Epithelial cell of esophagus (primary cell): ENCODE results near the gene KRT77.
"Not testable (repeated sequence)": the region's sequence is repeated elsewhere in the genome, so short reads cannot be mapped to it uniquely, and the experiment has no call there.

Experiments used
- DNase-seq: peaks from one replicate; pipeline ENCODE4 v3.0.0; 2010; ENCODE audit warnings: low read depth
- H3K4me3 ChIP-seq: 2 replicates; pipeline ENCODE4 v1.5.1; 2011; ENCODE audit warnings: mild to moderate bottlenecking, low read length, control low read depth
- CTCF ChIP-seq: IDR thresholded peaks from 2 replicates; pipeline ENCODE4 v1.5.1; 2011; ENCODE audit warnings: low read depth, mild to moderate bottlenecking, low read length, control low read depth, inconsistent platforms; ENCODE audit not compliant: insufficient read depth; ENCODE audit errors: missing control alignments

The KRT77 gene

DNA sequence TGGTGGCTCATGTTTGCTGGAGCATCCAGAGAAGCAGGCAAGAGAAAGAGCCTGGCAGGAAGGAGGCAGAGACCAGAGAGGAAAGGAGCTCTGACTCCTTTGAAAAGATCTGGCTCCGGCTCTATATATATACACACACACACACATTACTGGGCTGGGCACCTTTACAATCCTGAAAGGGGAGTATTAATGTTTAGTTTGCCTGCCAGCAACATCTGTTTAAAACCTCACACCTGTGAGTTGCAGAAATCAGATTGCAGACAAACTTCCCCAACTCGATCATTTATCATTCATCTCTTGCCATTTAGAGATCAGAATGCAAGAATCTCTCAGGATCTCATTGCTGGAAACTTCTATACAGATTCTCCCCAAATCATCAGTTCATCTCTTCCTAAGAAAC lies at the start of gene KRT77:
TSS of gene KRT77 (minus strand) at position 101 of the 400 bp plus-strand sequence. CDS start at position 11, 90 bp downstream.
- TF ChIP-seq CTCF = no peak
- DNase-seq = no peak
- no peak within 1 kb of the TSS for H3K4me3 ChIP-seq

DNA sequence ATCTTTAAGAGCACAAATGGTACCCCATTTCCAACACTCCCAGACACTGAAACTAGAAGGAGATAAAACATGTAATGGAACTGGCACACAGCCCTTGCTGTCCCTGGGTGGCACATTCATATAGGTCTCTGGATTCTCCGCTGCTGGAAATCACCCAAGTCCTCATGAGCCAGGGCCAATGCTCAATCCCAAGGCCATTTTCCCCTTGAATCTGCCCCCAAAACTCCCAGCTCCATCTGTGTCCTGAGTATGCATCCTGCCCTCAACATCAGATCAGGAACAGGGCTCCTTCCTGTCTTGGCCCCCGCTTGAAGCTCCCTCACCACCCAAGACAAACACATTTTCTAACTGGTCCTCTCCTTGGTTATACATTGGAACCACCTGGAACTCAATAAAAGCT lies 49.2 kb upstream of the KRT77 start:
- TF ChIP-seq CTCF = no peak
- DNase-seq = no peak
- H3K4me3 ChIP-seq = no peak overlapping the region

DNA sequence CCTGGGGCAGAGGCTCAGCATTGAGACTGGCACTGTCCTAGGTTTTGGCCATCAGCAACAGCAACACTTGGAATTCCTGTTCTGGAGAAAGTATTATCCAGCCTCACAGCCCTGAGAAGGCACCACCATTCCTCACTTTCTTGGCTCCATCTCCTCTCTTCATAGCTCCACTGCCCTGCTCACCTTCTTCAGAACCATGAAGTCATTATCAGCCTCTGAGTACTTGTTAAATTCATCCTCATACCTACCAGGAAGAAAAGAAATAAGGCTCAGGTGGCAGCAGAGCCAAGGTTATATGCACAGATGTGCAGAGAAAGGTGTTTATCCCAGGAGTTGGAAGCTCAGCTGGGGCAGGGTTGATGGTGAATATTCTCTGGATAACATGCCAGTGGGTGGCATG lies 48.5 kb upstream of the KRT77 start:
- TF ChIP-seq CTCF = no peak
- H3K4me3 ChIP-seq = no peak overlapping the region
- DNase-seq = no peak

- not testable (repeated sequence) for H3K4me3 ChIP-seq, DNase-seq
These were observed 47.2 kb upstream of the KRT77 start for GRCh38 chr12:52750532-52750931.

DNA sequence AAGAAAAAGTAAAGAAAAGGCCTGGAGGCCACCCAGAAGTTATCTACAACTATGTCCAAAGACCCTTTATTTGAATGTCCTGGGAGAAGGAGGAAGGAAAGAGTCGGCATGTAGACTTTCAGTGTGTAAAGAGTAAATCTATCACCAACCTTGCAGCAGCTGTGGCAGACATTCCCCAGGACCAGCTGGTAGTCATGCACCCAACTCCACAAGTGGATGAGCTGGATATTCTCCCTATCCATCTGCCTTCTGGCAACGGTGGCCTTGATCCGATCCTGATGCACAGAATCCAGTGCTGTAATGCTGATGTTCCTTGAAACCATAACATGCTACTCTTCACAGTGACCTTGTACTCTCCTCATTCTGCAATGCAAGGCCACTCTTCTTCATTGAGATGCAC lies 46.5 kb upstream of the KRT77 start:
- DNase-seq = no peak
- H3K4me3 ChIP-seq = no peak overlapping the region
- no peak for TF ChIP-seq CTCF

GRCh38 chr12:52748578-52748977 lies 45.3 kb upstream of the KRT77 start:
- no peak for TF ChIP-seq CTCF
- H3K4me3 ChIP-seq = no peak overlapping the region
- no peak for DNase-seq

GRCh38 chr12:52745554-52745953 lies 42.2 kb upstream of the KRT77 start:
- TF ChIP-seq CTCF = no peak
- DNase-seq = no peak
- no peak overlapping the region for H3K4me3 ChIP-seq
